HUES6 (cell line): ENCODE results near the gene PRAF2.
A peak's percentile ranks its signal among the peaks of the same experiment; 100 is the strongest.

Experiments
- H3K27ac ChIP-seq: 2 replicates; pipeline ENCODE4 v1.7.0; 2013; ENCODE audit warnings: low read depth, mild to moderate bottlenecking, low read length, inconsistent platforms
- H3K27me3 ChIP-seq: 2 replicates; pipeline ENCODE4 v1.6.1; 2013; ENCODE audit warnings: low read length; ENCODE audit not compliant: control insufficient read depth, insufficient read depth
- H3K36me3 ChIP-seq: 2 replicates; pipeline ENCODE4 v1.6.1; 2013; ENCODE audit warnings: low read length; ENCODE audit not compliant: control insufficient read depth, insufficient read depth
- H3K4me1 ChIP-seq: 2 replicates; pipeline ENCODE4 v1.6.1; 2013; ENCODE audit warnings: low read length; ENCODE audit not compliant: control insufficient read depth, insufficient read depth
- H3K4me3 ChIP-seq: 2 replicates; pipeline ENCODE4 v1.5.1; 2013; ENCODE audit warnings: low read depth, low read length
- H3K9ac ChIP-seq: one replicate; pipeline ENCODE4 v1.6.1; 2013; ENCODE audit warnings: mild to moderate bottlenecking, low read length
- H3K9me3 ChIP-seq: 2 replicates; pipeline ENCODE4 v1.6.1; 2013; ENCODE audit warnings: low read depth, low read length; ENCODE audit not compliant: control insufficient read depth, insufficient read depth

PRAF2 gene, protein sequence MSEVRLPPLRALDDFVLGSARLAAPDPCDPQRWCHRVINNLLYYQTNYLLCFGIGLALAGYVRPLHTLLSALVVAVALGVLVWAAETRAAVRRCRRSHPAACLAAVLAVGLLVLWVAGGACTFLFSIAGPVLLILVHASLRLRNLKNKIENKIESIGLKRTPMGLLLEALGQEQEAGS

DNA sequence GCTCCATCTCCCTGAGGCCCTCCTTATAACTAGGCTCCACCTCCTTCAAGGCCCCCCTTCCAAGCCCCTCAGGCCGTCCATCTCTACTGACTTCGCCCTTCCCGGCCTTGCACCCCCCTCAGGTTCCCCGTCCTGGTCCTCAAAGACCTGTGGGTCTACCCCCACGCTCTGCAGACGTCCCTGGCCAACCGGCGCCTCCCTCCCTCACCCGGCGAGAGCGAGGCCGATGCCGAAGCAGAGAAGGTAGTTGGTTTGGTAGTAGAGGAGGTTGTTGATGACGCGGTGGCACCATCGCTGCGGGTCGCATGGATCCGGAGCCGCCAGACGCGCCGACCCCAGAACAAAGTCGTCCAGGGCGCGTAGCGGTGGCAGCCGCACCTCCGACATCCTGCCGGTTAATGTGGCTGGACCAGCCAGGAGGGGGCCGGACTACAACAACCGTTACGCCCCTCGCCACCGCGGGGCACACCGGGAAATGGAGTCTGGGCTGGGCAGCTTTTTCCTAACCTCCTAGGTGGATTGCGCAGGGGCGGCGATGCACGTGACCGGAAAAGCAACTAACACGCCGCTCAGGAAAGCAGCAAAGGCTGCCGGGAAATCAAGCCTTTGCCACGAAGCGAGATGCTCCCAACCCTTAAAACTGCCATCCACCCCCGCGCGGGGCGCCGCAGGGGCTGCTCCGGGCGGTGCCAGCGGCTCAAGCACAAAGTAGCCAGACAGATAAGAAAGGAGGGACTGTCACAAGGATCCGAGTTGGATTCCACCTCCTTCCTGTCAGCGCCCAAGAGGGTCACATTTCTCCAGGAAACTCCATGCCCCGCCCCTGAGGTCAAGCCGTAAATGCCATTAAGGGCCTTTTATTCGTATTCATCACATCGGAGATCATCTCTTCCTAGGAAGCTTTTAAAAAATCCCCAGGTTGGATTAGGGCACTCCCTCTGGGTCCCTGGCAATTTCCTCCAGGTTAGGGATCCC lies at the start of gene PRAF2:
Gene PRAF2, minus strand, starts transcription at position 402 of the 975 bp plus-strand sequence. Its CDS starts 15 bp downstream, at position 387.
- peaks cover 18% of the 10 kb centered on the region for H3K36me3 ChIP-seq
- H3K4me1 ChIP-seq, result peaks cover 6% of the 10 kb centered on the region; the same call in 1 of the 2 replicates
- peaks cover 18% of the 10 kb centered on the region; the same call in 1 of the 2 replicates for H3K9me3 ChIP-seq
- no peaks in the 10 kb centered on the region for H3K27me3 ChIP-seq
- H3K27ac ChIP-seq, result no peak within 1 kb of the TSS; the same call in 1 of the 2 replicates
- H3K9ac ChIP-seq, result peak within 1 kb of the TSS; percentile 72
- H3K4me3 ChIP-seq, result peak within 1 kb of the TSS; percentile 78

DNA sequence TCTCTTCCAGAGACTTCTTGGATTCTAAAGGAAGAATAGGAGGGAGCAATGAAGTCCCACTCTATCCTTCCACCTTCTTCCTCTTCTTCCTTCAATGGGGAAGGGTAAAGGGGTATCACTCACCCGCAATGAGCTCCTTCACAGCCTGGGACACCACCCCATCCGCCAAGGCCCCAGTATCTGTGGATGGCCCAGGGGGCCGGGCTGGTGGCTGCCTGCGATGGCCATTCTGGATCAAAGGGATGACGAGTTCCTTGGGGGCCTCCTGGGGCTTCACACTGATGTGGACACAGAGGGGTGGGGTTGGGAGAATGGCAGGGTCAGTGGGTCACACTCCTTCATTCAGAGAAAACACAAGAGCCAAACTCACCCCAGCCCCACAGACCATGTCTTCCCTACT lies 48.7 kb upstream of the PRAF2 start:
- Histone ChIP-seq H3K4me3 (peak overlapping the region; percentile 89), H3K27ac (no peak overlapping the region), H3K9ac (peak overlapping the region; percentile 76), H3K9me3 (peaks cover 3% of the 10 kb centered on the region; the same call in 1 of the 2 replicates), H3K27me3 (no peaks in the 10 kb centered on the region), H3K36me3 (peaks cover 19% of the 10 kb centered on the region), H3K4me1 (no peaks in the 10 kb centered on the region)

DNA sequence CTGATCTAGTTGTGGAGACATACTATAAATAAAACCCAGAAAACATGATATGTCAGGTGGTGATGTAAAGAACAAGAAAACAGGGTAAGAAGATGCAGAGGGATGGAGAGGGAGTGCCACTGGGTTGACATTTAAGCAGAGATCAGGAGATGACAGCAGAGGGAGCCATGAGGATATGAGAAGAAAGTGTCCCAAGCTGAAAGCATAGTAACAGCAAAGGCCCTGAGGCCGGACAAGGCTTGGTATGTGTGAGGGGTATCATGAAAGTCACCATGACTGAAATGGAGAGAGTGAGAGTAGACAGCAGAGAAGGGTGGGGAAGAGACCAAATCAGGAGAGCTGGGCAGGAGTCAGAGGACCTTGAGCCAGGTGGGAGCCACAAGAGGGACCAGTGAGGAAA lies 46.3 kb upstream of the PRAF2 start:
- no peak overlapping the region for H3K9ac ChIP-seq
- no peaks in the 10 kb centered on the region for H3K4me1 ChIP-seq
- peaks cover 8% of the 10 kb centered on the region; the same call in 1 of the 2 replicates for H3K9me3 ChIP-seq
- H3K27me3 ChIP-seq, result no peaks in the 10 kb centered on the region
- peaks cover 41% of the 10 kb centered on the region for H3K36me3 ChIP-seq
- H3K4me3 ChIP-seq, result no peak overlapping the region
- H3K27ac ChIP-seq, result no peak overlapping the region

DNA sequence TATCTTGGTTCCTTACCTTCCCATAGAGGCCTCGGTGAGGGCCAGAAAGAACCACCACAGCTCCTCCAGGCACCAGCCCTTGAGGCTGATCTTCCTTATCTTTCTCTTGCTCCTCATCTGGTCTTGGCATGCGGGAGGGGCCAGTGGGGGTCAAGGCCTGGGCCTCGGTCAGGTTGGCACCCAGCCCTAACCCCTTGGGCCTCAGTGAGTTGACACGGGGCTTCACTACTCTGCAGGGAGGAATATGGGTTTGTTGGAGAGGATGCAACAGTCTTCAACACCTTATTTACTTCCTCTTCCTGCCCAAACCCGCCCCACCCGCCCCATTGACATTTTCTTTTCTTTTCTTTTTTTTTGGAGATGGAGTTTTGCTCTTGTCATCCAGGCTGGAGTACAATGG lies 43.8 kb upstream of the PRAF2 start:
- no peak overlapping the region for H3K4me3 ChIP-seq
- H3K36me3 ChIP-seq, result peaks cover 55% of the 10 kb centered on the region
- no peak overlapping the region for H3K27ac ChIP-seq
- H3K9ac ChIP-seq, result no peak overlapping the region
- H3K4me1 ChIP-seq, result no peaks in the 10 kb centered on the region
- H3K27me3 ChIP-seq, result no peaks in the 10 kb centered on the region
- peaks cover 13% of the 10 kb centered on the region; the same call in 1 of the 2 replicates for H3K9me3 ChIP-seq

DNA sequence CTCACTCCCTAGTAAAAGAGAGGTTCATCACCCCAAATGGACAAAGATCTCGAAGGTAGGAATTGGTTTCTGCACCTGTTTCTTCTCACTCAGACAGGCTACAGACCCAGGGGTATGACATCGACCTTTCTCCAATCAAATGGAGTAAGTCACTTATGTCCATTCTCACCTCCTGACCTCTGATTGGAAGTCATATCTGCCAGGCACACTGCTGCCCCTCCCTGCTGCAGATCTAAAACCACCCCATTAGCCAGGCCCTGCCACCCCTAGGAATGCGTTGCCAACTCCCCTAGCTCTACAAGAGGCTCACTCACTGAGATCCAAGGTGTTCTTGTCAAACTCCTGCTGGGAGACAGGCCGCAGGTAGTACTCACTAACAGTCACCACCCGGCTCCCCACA lies 42.9 kb upstream of the PRAF2 start:
- Histone ChIP-seq H3K9me3 (peaks cover 18% of the 10 kb centered on the region; the same call in 1 of the 2 replicates), H3K36me3 (peaks cover 62% of the 10 kb centered on the region), H3K27me3 (no peaks in the 10 kb centered on the region), H3K27ac (no peak overlapping the region), H3K4me1 (no peaks in the 10 kb centered on the region), H3K4me3 (no peak overlapping the region), H3K9ac (no peak overlapping the region)

DNA sequence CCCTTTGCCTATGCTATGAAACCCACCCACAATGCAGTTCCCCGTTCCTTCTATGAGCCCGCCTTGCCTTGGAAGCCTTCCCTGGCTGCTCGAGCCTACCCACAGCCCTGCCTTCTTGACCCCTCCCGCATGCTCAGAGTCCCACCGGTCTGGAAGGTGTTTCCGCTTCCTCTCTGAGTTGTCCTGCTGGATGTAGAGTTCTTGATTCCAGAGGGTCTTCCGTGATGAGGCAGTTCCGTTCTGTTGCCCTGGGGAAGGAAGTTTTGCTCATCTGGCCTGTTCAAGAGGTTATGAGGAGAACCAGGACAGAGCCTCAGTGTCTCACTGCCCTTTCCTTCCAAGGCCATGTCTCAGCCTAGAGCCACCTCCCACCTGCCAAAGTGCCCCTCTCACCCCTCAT lies 42.3 kb upstream of the PRAF2 start:
- Histone ChIP-seq H3K4me3 (no peak overlapping the region), H3K9me3 (peaks cover 18% of the 10 kb centered on the region; the same call in 1 of the 2 replicates), H3K9ac (no peak overlapping the region), H3K4me1 (no peaks in the 10 kb centered on the region), H3K36me3 (peaks cover 57% of the 10 kb centered on the region), H3K27me3 (no peaks in the 10 kb centered on the region), H3K27ac (no peak overlapping the region)

DNA sequence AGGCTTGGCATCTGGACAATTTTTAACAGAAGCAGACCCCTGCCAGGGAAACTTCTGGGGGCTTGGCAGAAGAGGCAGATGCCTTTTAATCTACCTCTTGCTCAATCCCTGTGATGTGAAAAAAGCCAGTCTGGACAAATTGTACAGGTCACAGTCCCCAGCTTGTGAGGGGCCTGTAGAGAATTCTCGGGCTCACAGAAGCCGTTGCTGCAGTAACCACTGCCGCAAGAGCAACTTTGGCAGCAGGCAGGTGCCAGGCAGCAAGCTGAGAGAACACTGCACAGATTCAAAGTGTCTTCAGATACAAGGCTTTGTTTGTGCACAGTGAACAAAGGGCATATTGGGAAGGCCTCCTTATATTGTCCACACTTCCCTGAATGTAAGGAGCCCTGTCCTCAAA lies 38.0 kb upstream of the PRAF2 start:
- peaks cover 20% of the 10 kb centered on the region; the same call in 1 of the 2 replicates for H3K9me3 ChIP-seq
- no peak overlapping the region for H3K4me3 ChIP-seq
- no peak overlapping the region for H3K9ac ChIP-seq
- no peaks in the 10 kb centered on the region for H3K27me3 ChIP-seq
- no peak overlapping the region for H3K27ac ChIP-seq
- no peaks in the 10 kb centered on the region for H3K4me1 ChIP-seq
- peaks cover 48% of the 10 kb centered on the region for H3K36me3 ChIP-seq

DNA sequence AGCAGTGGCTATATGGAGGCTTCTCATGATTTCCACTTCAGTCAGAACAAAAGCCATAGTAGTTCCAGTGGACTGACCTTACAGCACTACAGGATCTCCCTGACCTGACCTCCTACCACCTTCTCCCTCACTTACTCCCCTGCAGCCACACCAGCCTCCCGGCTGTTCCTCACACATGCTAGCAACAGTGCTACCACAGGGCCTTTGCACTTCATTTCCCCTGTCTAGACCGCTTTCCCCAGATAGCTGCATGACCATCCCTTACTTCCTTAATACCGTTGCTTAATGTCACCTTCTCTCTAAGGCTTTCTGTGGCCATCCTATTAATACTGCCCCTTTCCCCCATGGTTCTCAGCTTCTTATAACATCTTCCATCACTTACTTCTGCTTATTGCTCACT lies 36.6 kb upstream of the PRAF2 start:
- no peaks in the 10 kb centered on the region for H3K4me1 ChIP-seq
- no peak overlapping the region for H3K27ac ChIP-seq
- no peaks in the 10 kb centered on the region for H3K27me3 ChIP-seq
- H3K36me3 ChIP-seq, result peaks cover 35% of the 10 kb centered on the region
- peaks cover 18% of the 10 kb centered on the region; the same call in 1 of the 2 replicates for H3K9me3 ChIP-seq
- H3K9ac ChIP-seq, result no peak overlapping the region
- no peak overlapping the region for H3K4me3 ChIP-seq

DNA sequence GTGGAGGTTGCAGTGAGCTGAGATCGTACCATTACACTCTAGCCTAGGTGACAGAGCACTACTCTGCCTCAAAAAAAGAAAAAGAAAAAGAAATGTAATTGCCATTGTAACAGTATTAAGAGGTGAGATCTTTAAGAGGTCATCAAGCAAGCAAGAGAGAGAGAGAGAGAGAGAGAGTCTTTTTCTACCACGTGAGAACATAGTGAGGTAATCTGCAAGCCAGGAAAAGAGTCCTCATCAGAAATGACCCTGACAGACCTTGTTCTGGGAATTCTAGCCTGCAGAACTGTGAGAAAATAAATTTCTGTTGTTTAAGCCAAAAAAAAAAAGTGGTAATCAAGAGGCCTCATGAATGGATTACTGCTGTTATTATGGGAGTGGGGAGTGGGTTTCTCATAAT lies 34.8 kb upstream of the PRAF2 start:
- no peak overlapping the region for H3K27ac ChIP-seq
- no peak overlapping the region for H3K9ac ChIP-seq
- H3K9me3 ChIP-seq, result peaks cover 14% of the 10 kb centered on the region; the same call in 1 of the 2 replicates
- H3K4me1 ChIP-seq, result no peaks in the 10 kb centered on the region
- peaks cover 28% of the 10 kb centered on the region for H3K36me3 ChIP-seq
- no peaks in the 10 kb centered on the region for H3K27me3 ChIP-seq
- no peak overlapping the region for H3K4me3 ChIP-seq

DNA sequence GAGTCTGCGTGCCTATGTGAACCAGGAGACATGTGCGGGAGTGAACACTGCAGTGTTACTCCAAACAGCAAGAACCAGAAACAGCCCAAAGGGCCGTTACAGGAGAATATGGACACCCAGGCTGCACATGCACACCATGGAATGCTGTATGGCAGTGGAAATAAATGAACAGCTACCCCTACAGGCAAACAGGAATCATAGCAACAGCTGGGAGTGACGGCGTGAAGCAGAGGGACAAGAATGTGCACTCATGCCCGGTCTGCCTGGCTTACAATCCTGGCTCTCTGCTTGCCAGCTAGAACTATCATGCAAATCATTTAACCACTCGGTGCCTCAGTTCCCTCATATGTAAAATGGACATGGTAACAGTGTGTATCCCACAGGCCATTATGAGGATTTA lies 33.1 kb upstream of the PRAF2 start:
- Histone ChIP-seq H3K27me3 (no peaks in the 10 kb centered on the region), H3K27ac (no peak overlapping the region), H3K36me3 (peaks cover 13% of the 10 kb centered on the region), H3K4me1 (no peaks in the 10 kb centered on the region), H3K9ac (no peak overlapping the region), H3K4me3 (no peak overlapping the region), H3K9me3 (peaks cover 10% of the 10 kb centered on the region; the same call in 1 of the 2 replicates)

DNA sequence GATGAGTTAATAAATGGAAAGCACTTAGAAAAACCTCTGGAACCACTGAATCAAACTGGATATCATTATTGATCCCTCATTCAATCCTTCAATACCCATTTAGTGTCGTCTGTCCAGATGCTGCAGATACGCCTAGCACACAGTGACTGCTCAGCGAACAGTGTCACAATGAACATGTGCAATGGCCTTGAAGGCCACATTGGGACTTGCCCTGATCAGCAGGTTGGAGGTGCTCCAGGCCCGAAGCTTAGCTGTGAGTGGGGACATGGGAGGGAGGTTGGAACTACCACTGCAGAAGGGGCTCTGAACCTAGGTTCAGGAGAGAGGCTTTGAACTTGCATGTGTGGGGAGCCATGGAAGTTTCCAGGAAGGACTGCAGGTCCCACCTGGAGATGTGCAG lies 32.5 kb upstream of the PRAF2 start:
- Histone ChIP-seq H3K9me3 (peaks cover 12% of the 10 kb centered on the region; the same call in 1 of the 2 replicates), H3K4me3 (no peak overlapping the region), H3K36me3 (peaks cover 11% of the 10 kb centered on the region), H3K9ac (no peak overlapping the region), H3K27ac (no peak overlapping the region), H3K27me3 (no peaks in the 10 kb centered on the region), H3K4me1 (no peaks in the 10 kb centered on the region)
